Fibroblast of skin of right biceps (primary cell): ENCODE measurements around the gene TSSC4.

Source experiments
- DNase-seq: peaks from one replicate; pipeline ENCODE4 v3.0.0-alpha.2; 2013

Gene TSSC4

DNA sequence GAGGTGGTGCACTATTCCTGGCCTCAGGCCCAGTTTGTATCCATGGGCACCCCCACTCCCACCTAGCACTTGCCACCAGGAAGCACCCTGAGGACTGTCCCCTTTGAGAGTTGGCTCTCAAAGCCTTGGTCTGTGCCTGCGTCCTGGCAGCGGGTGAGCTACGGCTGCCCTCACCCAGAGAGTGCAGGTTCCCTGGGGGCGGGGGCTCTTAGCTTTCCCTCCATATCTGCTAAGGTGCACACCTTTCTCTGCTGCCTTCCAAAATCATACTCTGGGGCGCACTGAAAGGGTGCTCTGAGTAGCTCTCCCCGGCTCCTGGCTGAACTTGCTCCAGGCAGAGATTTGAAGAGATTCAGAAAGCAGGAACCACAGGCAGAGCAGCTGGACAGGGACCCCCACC is 51.4 kb downstream of the TSSC4 start:
- DNase-seq: no peak

DNA sequence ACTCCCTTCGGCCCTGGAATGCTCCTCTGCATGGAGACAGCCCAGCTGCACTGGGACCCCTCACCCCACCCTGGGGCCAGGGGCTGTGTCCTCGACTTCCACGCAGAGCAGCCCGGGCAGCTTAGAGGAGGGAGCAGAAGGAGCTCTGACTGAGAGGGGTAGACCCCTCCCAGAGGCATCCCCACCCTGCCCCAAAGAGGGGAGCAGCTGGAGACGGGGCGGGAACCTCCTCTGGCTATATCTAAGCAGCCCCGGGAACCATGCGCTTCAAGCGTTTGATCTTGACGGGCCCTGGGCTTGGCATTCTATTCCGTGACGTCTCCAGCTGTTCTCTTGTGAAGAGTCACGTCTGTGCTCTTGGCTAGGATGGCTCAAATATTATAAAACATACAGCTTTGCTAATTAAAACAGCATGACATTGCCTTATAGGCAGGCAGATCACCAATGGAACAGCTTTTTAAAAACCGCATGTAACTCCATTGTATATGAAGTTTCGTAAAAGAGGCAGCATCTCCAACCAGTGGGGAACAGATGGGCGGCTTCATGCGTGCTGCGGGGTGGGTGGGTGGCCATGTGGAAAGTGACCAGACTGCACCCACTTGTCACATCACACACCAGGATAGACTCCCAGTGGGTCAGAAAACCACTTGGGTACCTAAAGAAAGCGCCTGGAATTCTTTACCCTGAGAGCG is 51.9 kb downstream of the TSSC4 start:
- DNase-seq: peak; percentile 9

- no peak for DNase-seq
Measured at GRCh38 chr11:2453436-2453835, 52.9 kb downstream of the TSSC4 start.
